PFSK-1 (cell line): ENCODE data around the gene CEP104.

Experiments used
- FOXP2 ChIP-seq: optimal IDR thresholded peaks from 2 replicates; pipeline ENCODE3; 2011; ENCODE audit warnings: borderline replicate concordance, control low read depth, inconsistent platforms; ENCODE audit not compliant: insufficient read depth; ENCODE audit errors: extremely low read length, extremely low read depth
- POLR2AphosphoS5 ChIP-seq: IDR thresholded peaks from 2 replicates; pipeline ENCODE4 v1.6.1; 2012; ENCODE audit warnings: low read depth, mild to moderate bottlenecking, control low read depth, low read length, moderate library complexity
- REST ChIP-seq, 2 experiments: IDR thresholded peaks; 2 replicates each; pipeline versions ENCODE4 v1.6.1 to v1.8.0; 2011 to 2012; ENCODE audit warnings: low read depth in 2 of 2, low read length in 2 of 2, control low read depth in 1 of 2, inconsistent platforms in 1 of 2, mild to moderate bottlenecking in 1 of 2, moderate library complexity in 1 of 2; ENCODE audit not compliant: insufficient read depth in 1 of 2
- SIN3A ChIP-seq: IDR thresholded peaks from 2 replicates; pipeline ENCODE4 v1.6.1; 2012; ENCODE audit warnings: mild to moderate bottlenecking, low read length, moderate library complexity, borderline replicate concordance; ENCODE audit not compliant: insufficient read depth
- TAF1 ChIP-seq: IDR thresholded peaks from 2 replicates; pipeline ENCODE4 v1.6.1; 2012; ENCODE audit warnings: low read length, control low read depth, borderline replicate concordance; ENCODE audit not compliant: insufficient read depth

The CEP104 gene

DNA sequence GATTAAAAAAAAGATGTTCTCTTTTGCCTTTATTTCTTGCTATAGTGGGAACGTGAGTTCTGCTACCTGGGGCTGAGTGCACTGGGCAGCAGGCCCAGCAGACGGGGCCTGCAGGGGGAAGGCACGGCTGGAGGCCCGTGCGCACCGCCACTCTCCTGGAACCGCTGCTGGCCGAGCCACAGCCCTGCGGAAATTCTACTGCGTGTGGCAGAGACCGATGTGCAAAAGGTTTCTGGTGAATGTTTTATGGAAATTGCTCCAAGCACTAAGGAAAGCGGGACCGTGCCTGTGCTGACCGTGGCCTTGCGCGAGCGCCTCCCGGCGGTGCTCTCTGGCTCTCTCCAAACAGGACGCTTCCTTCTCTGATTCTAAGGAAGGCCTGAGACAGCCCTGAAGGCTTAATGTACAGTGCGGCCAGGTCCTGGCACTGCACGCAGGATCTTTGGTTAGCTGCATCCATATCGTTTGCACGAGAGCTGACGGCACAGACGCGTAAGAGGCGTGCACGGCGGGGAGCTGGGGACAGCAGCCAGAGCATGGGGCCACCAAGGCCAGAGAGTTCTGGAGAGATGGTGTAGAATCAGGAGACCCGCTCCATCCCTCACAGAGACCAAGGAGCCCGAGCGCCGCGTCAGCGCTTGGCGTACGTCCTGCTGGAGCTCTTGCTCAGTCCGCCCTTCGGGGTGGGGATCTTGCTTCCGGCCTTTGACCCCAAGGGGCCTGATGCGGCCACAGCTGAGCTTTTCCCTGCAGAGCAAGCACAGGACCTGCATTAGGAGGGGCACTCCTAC is 42.0 kb downstream of the CEP104 start:
- no peak for TF ChIP-seq FOXP2

GRCh38 chr1:3814065-3814464 is 42.9 kb downstream of the CEP104 start:
- TF ChIP-seq FOXP2 (no peak), REST (IDR thresholded peaks at IDR 0.05; ENCODE audit: insufficient read depth in 1 of 2, low read depth in 2 of 2, low read length in 2 of 2) (no peak), TAF1 (no peak), POLR2AphosphoS5 (no peak), SIN3A (no peak)

DNA sequence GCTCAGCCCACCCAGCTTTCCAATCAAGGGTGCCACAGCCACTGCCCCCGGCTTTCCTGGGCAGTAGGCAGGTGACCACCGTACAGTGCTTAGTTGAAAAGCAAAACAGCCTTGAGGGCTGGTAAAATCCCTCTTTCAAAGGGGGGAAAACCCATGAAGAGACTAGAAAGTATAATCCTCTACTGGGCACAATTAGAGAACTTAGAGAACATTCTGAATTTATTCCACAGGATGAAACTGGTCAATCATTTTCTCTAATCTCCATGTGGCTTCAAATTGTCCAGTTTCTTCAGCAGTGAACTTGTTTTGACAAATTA is 45.5 kb downstream of the CEP104 start:
- no peak for TF ChIP-seq SIN3A
- TF ChIP-seq REST (IDR thresholded peaks at IDR 0.05; ENCODE audit: insufficient read depth in 1 of 2, low read depth in 2 of 2, low read length in 2 of 2), result no peak
- TF ChIP-seq TAF1, result no peak
- no peak for TF ChIP-seq POLR2AphosphoS5
- no peak for TF ChIP-seq FOXP2

- TF ChIP-seq SIN3A (no peak), REST (IDR thresholded peaks at IDR 0.05; ENCODE audit: insufficient read depth in 1 of 2, low read depth in 2 of 2, low read length in 2 of 2) (no peak), TAF1 (no peak), FOXP2 (no peak), POLR2AphosphoS5 (no peak)
Measured at GRCh38 chr1:3809680-3810079, 47.3 kb downstream of the CEP104 start.

DNA sequence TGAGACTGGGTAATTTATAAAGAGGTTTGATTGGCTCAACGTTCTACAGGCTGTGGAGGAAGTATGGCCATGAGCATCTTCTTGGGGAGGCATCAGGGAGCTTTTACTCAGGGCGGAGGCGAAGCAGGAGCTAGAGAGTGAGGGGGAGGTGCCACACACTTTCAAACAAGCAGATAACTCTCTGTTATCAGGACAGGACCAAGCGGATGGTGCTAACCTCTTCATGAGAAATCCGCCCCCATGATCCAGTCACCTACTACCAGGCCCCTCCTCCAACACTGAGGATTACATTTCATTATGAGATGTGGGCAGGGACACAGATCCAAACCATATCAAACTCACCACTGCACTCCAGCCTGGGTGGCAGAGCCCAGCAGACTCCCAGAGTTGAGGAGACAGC is 49.2 kb downstream of the CEP104 start:
- TF ChIP-seq TAF1 (no peak), REST (IDR thresholded peaks at IDR 0.05; ENCODE audit: insufficient read depth in 1 of 2, low read depth in 2 of 2, low read length in 2 of 2) (no peak), SIN3A (no peak), FOXP2 (no peak)

DNA sequence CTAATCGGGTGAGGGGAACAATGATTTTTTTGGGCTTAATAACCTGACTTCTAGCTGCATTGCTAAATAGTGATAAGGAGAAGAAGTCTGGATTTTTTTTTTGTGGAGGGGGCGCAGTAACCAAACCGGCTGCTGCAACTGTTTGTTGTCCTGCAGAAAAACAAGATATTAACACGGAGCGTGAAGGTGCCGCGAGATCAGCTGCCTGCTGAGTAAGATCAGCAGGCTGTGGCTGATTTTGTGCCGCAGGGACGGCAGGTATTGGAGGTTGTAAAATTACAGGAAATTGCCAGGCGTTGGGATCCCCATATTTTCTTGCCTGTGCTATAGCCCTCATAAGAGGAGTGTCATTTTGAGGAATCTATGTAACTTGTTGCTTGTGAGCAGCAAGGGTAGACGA is 52.0 kb downstream of the CEP104 start:
- no peak for TF ChIP-seq TAF1
- no peak for TF ChIP-seq REST (IDR thresholded peaks at IDR 0.05; ENCODE audit: insufficient read depth in 1 of 2, low read depth in 2 of 2, low read length in 2 of 2)
- TF ChIP-seq FOXP2, result no peak
- TF ChIP-seq SIN3A, result no peak
- no peak for TF ChIP-seq POLR2AphosphoS5
